ENCODE measurements around the gene GABRD. TPM values are rescaled to one million over a fixed set of nuclear protein-coding genes. Genes with fewer than 3 reads are reported as not detected.

The GABRD gene
- total RNA-seq, 1 experiment from 2014 or later, result 1.7 TPM

GRCh38 chr1:2041887-2042286 is 22.7 kb downstream of the GABRD start:
- H3K4me3 Mint-ChIP-seq, result no peak overlapping the region
- peaks cover 3% of the 10 kb centered on the region; the same call in 1 of the 2 replicates for H3K4me1 Mint-ChIP-seq
- H3K36me3 Mint-ChIP-seq, result no peaks in the 10 kb centered on the region
- H3K27ac Mint-ChIP-seq, result no peak overlapping the region
- ChIA-PET CTCF (interaction anchor here (0.6 to 12.0 kb wide), 6 partner anchors 8 to 97 kb away, joined by 3 to 312 read pairs (median 4); no protein-coding TSS in a partner anchor), POLR2A (interaction anchor here (0.7 kb wide), 1 partner anchor 83 kb away, joined by 4 read pairs; no protein-coding TSS in a partner anchor)
- DNase-seq (ENCODE audit: low spot score), result no peak
- peaks cover 11% of the 10 kb centered on the region; the same call in 1 of the 2 replicates for H3K27me3 Mint-ChIP-seq (ENCODE audit: low read depth)
- TF ChIP-seq NR3C1 (CRISPR knock-in tag; conservative IDR thresholded peaks at IDR 0.05; ENCODE audit: low read depth) (no peak), CTCF (IDR thresholded peaks at IDR 0.05) (no peak), MAX (CRISPR knock-in tag; IDR thresholded peaks at IDR 0.05) (no peak), ZNF512 (CRISPR knock-in tag; IDR thresholded peaks at IDR 0.05; ENCODE audit: borderline replicate concordance) (no peak), CREB1 (CRISPR knock-in tag; IDR thresholded peaks at IDR 0.05) (no peak)
- no peaks in the 10 kb centered on the region for H3K9me3 Mint-ChIP-seq
- no peak for ATAC-seq

- Mint-ChIP-seq H3K27me3 (ENCODE audit: low read depth) (peaks cover 11% of the 10 kb centered on the region; the same call in 1 of the 2 replicates), H3K36me3 (no peaks in the 10 kb centered on the region), H3K9me3 (no peaks in the 10 kb centered on the region), H3K27ac (no peak overlapping the region), H3K4me3 (no peak overlapping the region), H3K4me1 (peaks cover 10% of the 10 kb centered on the region)
- CTCF ChIA-PET, result interaction anchor here (1.8 to 12.0 kb wide), 10 partner anchors 9 to 156 kb away, joined by 4 to 312 read pairs (median 27); no protein-coding TSS in a partner anchor
- DNase-seq (ENCODE audit: low spot score) (no peak), ATAC-seq (no peak)
- POLR2A ChIA-PET, result interaction anchor here (0.6 to 2.3 kb wide), 3 partner anchors 82 to 99 kb away, joined by 3 to 11 read pairs (median 4); no protein-coding TSS in a partner anchor
- TF ChIP-seq ATF6 (CRISPR knock-in tag; IDR thresholded peaks at IDR 0.05) (no peak), ZNF532 (CRISPR knock-in tag; IDR thresholded peaks at IDR 0.05; ENCODE audit: borderline replicate concordance) (no peak), ERG (CRISPR knock-in tag; IDR thresholded peaks at IDR 0.05) (no peak), ZNF423 (CRISPR knock-in tag; IDR thresholded peaks at IDR 0.05) (no peak), HMGXB4 (CRISPR knock-in tag; IDR thresholded peaks at IDR 0.05) (no peak), RELA (CRISPR knock-in tag; IDR thresholded peaks at IDR 0.05; ENCODE audit: borderline replicate concordance) (no peak), ZNF232 (CRISPR knock-in tag; IDR thresholded peaks at IDR 0.05) (no peak), ZNF425 (CRISPR knock-in tag; conservative IDR thresholded peaks at IDR 0.05) (no peak), SP1 (CRISPR knock-in tag; conservative IDR thresholded peaks at IDR 0.05) (no peak), GTF2I (CRISPR knock-in tag; conservative IDR thresholded peaks at IDR 0.05) (no peak)
Observed at GRCh38 chr1:2042830-2043773, 24.0 kb downstream of the GABRD start.
